A549 (cell line): ENCODE results near the gene FAM53B. TPM values are rescaled to one million over a fixed set of nuclear protein-coding genes. Genes with fewer than 3 reads are reported as not detected.

Source experiments
- ATAC-seq, 2 experiments: fragments of 200-7000 bp in 1 of 2; fragments of >200 bp in 1 of 2; cut with Nextera tagmentation in 1 of 2; cut with Tn5 transposase in 1 of 2; 3 replicates each; pipeline versions ENCODE4 v1.8.0 to v1.9.1; 2018 to 2020; ENCODE audit warnings: mild to moderate bottlenecking in 1 of 2, moderate library complexity in 1 of 2
- CTCF ChIA-PET: fragments of 300-600 bp; sonication (Branson Sonifier 250); formaldehyde crosslinking; extraction: SDS; loops from one replicate; lab custom pipeline; 2021; ENCODE audit warnings: antibody characterized with exemption, inconsistent platforms; lab: Yijun Ruan, JAX
- POLR2A ChIA-PET: fragments of 350-600 bp; formaldehyde crosslinking; extraction: SDS; loops from one replicate; lab custom pipeline; 2021; ENCODE audit warnings: antibody characterized with exemption, inconsistent platforms; lab: Yijun Ruan, JAX
- DNase-seq, 2 experiments: peaks; one replicate each; pipeline versions ENCODE4 v3.0.0 to v3.0.0-alpha.2; 2011 to 2016; ENCODE audit warnings: low read depth in 1 of 2, low spot score in 1 of 2
- FAIRE-seq: peaks from 2 replicates; lab custom pipeline; 2011; peaks lifted over from hg19 to GRCh38; lab: Jason Lieb, UNC
- H3K27ac ChIP-seq, 2 experiments: fragments of >200 bp; sonication (Bioruptor Twin); formaldehyde crosslinking; 3 replicates each; pipeline ENCODE4 v1.5.1; 2016 to 2017
- H3K4me1 ChIP-seq: fragments of >200 bp; sonication (Bioruptor Twin); formaldehyde crosslinking; 3 replicates; pipeline ENCODE4 v1.6.1; 2016
- H3K4me2 ChIP-seq: fragments of >200 bp; sonication (Bioruptor Twin); formaldehyde crosslinking; 3 replicates; pipeline ENCODE4 v1.6.1; 2016
- H3K4me3 ChIP-seq: fragments of >200 bp; sonication (Bioruptor Twin); formaldehyde crosslinking; 3 replicates; pipeline ENCODE4 v1.5.1; 2016
- H3K9me3 ChIP-seq: fragments of >200 bp; sonication (Bioruptor Twin); formaldehyde crosslinking; 3 replicates; pipeline ENCODE4 v1.6.1; 2016
- BCL3 ChIP-seq: fragments of >200 bp; sonication (Bioruptor Twin); formaldehyde crosslinking; IDR thresholded peaks from 3 replicates; pipeline ENCODE4 v1.6.1; 2016
- CBX2 ChIP-seq: fragments of 200-600 bp; sonication (generic); IDR thresholded peaks from 2 replicates; pipeline ENCODE4 v1.6.1; 2016; ENCODE audit warnings: low read depth, mild to moderate bottlenecking, borderline replicate concordance
- CEBPB ChIP-seq, 2 experiments: fragments of >200 bp in 1 of 2; sonication (Bioruptor Twin) in 1 of 2; formaldehyde crosslinking in 1 of 2; IDR thresholded peaks; 2 replicates each; pipeline ENCODE4 v1.6.1; 2012 to 2016
- CHD2 ChIP-seq: fragments of 150-350 bp; IDR thresholded peaks from 2 replicates; pipeline ENCODE4 v1.6.1; 2014; ENCODE audit warnings: low read length; ENCODE audit not compliant: partially characterized antibody
- CHD4 ChIP-seq: fragments of 200-600 bp; sonication (generic); IDR thresholded peaks from 2 replicates; pipeline ENCODE4 v1.6.1; 2016; ENCODE audit warnings: antibody characterized with exemption, mild to moderate bottlenecking, borderline replicate concordance
- CTCF ChIP-seq: fragments of >200 bp; sonication (Bioruptor Twin); formaldehyde crosslinking; IDR thresholded peaks from 3 replicates; pipeline ENCODE4 v1.5.1; 2016
- FOSB ChIP-seq: fragments of 250-450 bp; sonication (Bioruptor Pico); IDR thresholded peaks from 2 replicates; pipeline ENCODE4 v1.5.0; 2020; ENCODE audit warnings: mild to moderate bottlenecking, moderate library complexity
- FOSL2 ChIP-seq, 2 experiments: fragments of 450-650 bp in 1 of 2; fragments of >200 bp in 1 of 2; sonication (Bioruptor Twin) in 1 of 2; formaldehyde crosslinking; IDR thresholded peaks; 2 replicates each; pipeline versions ENCODE4 v1.5.0 to v1.6.1; 2016 to 2020; ENCODE audit warnings: mild to moderate bottlenecking in 1 of 2, moderate library complexity in 1 of 2
- HDAC2 ChIP-seq: fragments of 200-600 bp; sonication (generic); IDR thresholded peaks from 2 replicates; pipeline ENCODE4 v1.6.1; 2016
- HES2 ChIP-seq: fragments of >200 bp; sonication (Bioruptor Twin); formaldehyde crosslinking; IDR thresholded peaks from 2 replicates; pipeline ENCODE4 v1.6.1; 2016
- HOXA7 ChIP-seq: fragments of 250-450 bp; sonication (Bioruptor Pico); IDR thresholded peaks from 2 replicates; pipeline ENCODE4 v1.5.0; 2020; ENCODE audit warnings: mild to moderate bottlenecking, moderate library complexity
- HOXB5 ChIP-seq: fragments of 250-450 bp; sonication (Bioruptor Pico); IDR thresholded peaks from 2 replicates; pipeline ENCODE4 v1.5.0; 2020; ENCODE audit warnings: mild to moderate bottlenecking, moderate library complexity
- JUN ChIP-seq, 2 experiments: fragments of >200 bp; sonication (Bioruptor Twin); formaldehyde crosslinking; IDR thresholded peaks; 2 replicates in 1 of 2; 3 replicates in 1 of 2; pipeline ENCODE4 v1.6.1; 2016 to 2017
- JUNB ChIP-seq: fragments of >200 bp; sonication (Bioruptor Twin); formaldehyde crosslinking; IDR thresholded peaks from 2 replicates; pipeline ENCODE4 v1.6.1; 2016
- PHF8 ChIP-seq: fragments of 200-600 bp; sonication (generic); IDR thresholded peaks from 2 replicates; pipeline ENCODE4 v1.6.1; 2016; ENCODE audit warnings: low read depth, mild to moderate bottlenecking, antibody characterized with exemption, moderate library complexity, borderline replicate concordance
- POLR2AphosphoS2 ChIP-seq: conservative IDR thresholded peaks from 2 replicates; pipeline ENCODE4 v1.6.1; 2012; ENCODE audit warnings: low read length, improper control_type of control experiment, inconsistent platforms
- RAD21 ChIP-seq, 2 experiments: fragments of >200 bp in 1 of 2; sonication (Bioruptor Twin) in 1 of 2; formaldehyde crosslinking in 1 of 2; IDR thresholded peaks in 1 of 2; conservative IDR thresholded peaks in 1 of 2; 2 replicates in 1 of 2; 3 replicates in 1 of 2; pipeline ENCODE4 v1.6.1; 2012 to 2018; ENCODE audit warnings: inconsistent platforms in 1 of 2
- RARB ChIP-seq: fragments of 250-450 bp; sonication (Bioruptor Pico); IDR thresholded peaks from 2 replicates; pipeline ENCODE4 v1.8.0; 2021; ENCODE audit warnings: mild to moderate bottlenecking, moderate library complexity
- RCOR1 ChIP-seq: fragments of 150-350 bp; IDR thresholded peaks from 2 replicates; pipeline ENCODE4 v1.6.1; 2014; ENCODE audit warnings: antibody characterized with exemption, low read length, low read depth
- RNF2 ChIP-seq: fragments of 200-600 bp; sonication (generic); IDR thresholded peaks from 2 replicates; pipeline ENCODE4 v1.6.1; 2016; ENCODE audit warnings: low read depth, mild to moderate bottlenecking, antibody characterized with exemption, moderate library complexity, borderline replicate concordance
- SREBF2 ChIP-seq: fragments of 450-650 bp; IDR thresholded peaks from 2 replicates; pipeline ENCODE4 v1.6.1; 2014; ENCODE audit warnings: mild to moderate bottlenecking, moderate library complexity
- ZNF302 ChIP-seq: fragments of 250-450 bp; sonication (Bioruptor Pico); IDR thresholded peaks from 2 replicates; pipeline ENCODE4 v1.9.0; 2021; ENCODE audit warnings: inconsistent platforms, mild to moderate bottlenecking, moderate library complexity
- WGBS: methylation state at CpG from one replicate; pipeline ENCODE4 v1.1.6; 2017; ENCODE audit errors: missing lambda C conversion rate; 5-methylcytosine and 5-hydroxymethylcytosine counted together
- polyA plus RNA-seq, 4 experiments: library from polyadenylated mRNA; depleted of rRNA in 3 of 4; stranded (reverse); fragments of >200 nt; fragmentation: RNase III in 1 of 4; extraction: RNeasy Plus Mini Kit Qiagen cat#74134 plus additional on column Dnase treatment in 1 of 4; gene quantifications; 2 replicates in 3 of 4; 3 replicates in 1 of 4; pipeline ENCODE4 v1.2.3, GENCODE V29; 2011 to 2017

The FAM53B gene
- polyA plus RNA-seq, 2 of the 4 experiments (the other 2 are of a cell fraction): 5.1 to 8.5 TPM

- TF ChIP-seq CTCF (no peak), CBX2 (no peak), HOXA7 (no peak), BCL3 (no peak)
These were observed 92.0 kb downstream of the FAM53B start (continued) for GRCh38 chr10:124652200-124652599.

- no peak overlapping the region for H3K4me3 ChIP-seq
- FAIRE-seq: no peak
- POLR2A ChIA-PET: no interaction called here
- 87% methylated on average over 13 of the region's 14 CpGs for WGBS
- CTCF ChIA-PET: no interaction called here
- no peak overlapping the region for H3K4me2 ChIP-seq
- no peak overlapping the region for H3K27ac ChIP-seq
- H3K9me3 ChIP-seq: no peaks in the 10 kb centered on the region
- TF ChIP-seq CHD4 (no peak), HOXB5 (CRISPR knock-in tag) (no peak), CTCF (no peak)
- peaks cover 12% of the 10 kb centered on the region for H3K4me1 ChIP-seq
- DNase-seq: no peak
- ATAC-seq: no peak
These were observed 92.7 kb downstream of the FAM53B start for GRCh38 chr10:124651402-124651891.

GRCh38 chr10:124650820-124651401 is 93.3 kb downstream of the FAM53B start:
- Histone ChIP-seq H3K9me3 (no peaks in the 10 kb centered on the region), H3K27ac (no peak overlapping the region), H3K4me3 (no peak overlapping the region), H3K4me1 (peaks cover 15% of the 10 kb centered on the region), H3K4me2 (no peak overlapping the region)
- no peak for TF ChIP-seq HDAC2
- no peak for TF ChIP-seq FOSB (CRISPR knock-in tag)
- TF ChIP-seq RAD21 (conservative IDR thresholded peaks at IDR 0.05 in 1 of 2, IDR thresholded peaks at IDR 0.05 in 1 of 2): no peak
- TF ChIP-seq HOXA7: no peak
- no peak for TF ChIP-seq CHD2
- TF ChIP-seq RNF2: no peak
- no peak for TF ChIP-seq CBX2
- TF ChIP-seq PHF8: no peak
- no peak for TF ChIP-seq ZNF302 (CRISPR knock-in tag)
- no peak for TF ChIP-seq RARB (CRISPR knock-in tag)
- no peak for TF ChIP-seq FOSL2 (IDR thresholded peaks at IDR 0.05)
- no peak for TF ChIP-seq FOSL2 (CRISPR knock-in tag; IDR thresholded peaks at IDR 0.05)
- no peak for TF ChIP-seq SREBF2
- no peak for TF ChIP-seq RCOR1
- no peak for TF ChIP-seq HOXB5 (CRISPR knock-in tag)
- no peak for TF ChIP-seq HES2
- TF ChIP-seq JUN (IDR thresholded peaks at IDR 0.05): no peak
- TF ChIP-seq POLR2AphosphoS2: no peak
- no peak for TF ChIP-seq CEBPB (IDR thresholded peaks at IDR 0.05)
- TF ChIP-seq JUNB: no peak
- ChIA-PET POLR2A (no interaction called here), CTCF (no interaction called here)
- 90% methylated on average over 13 of the region's 13 CpGs for WGBS
- no peak for DNase-seq
- no peak for ATAC-seq
- no peak for FAIRE-seq
